ENCODE data around the gene RTN4RL2. TPM values are rescaled to one million over a fixed set of nuclear protein-coding genes. Genes with fewer than 3 reads are reported as not detected.

RTN4RL2 gene
- polyA plus RNA-seq, 1 donor from 2014 or later, result 0.66 TPM

GRCh38 chr11:57501953-57502352 lies 41.6 kb downstream of the RTN4RL2 start:
- Histone ChIP-seq H3K4me3 (ENCODE audit: low read length) (no peak overlapping the region), H3F3A (ENCODE audit: insufficient read depth, low read length, poor library complexity, severe bottlenecking) (no peaks in the 10 kb centered on the region), H3K79me2 (replicated peaks; ENCODE audit: insufficient read depth, low read length) (no peaks in the 10 kb centered on the region), H3K27me3 (ENCODE audit: insufficient read depth, low read depth, low read length) (no peaks in the 10 kb centered on the region), H2AFZ (ENCODE audit: low read depth, low read length) (no peak overlapping the region), H3K9me2 (ENCODE audit: insufficient read depth, low read length) (no peaks in the 10 kb centered on the region), H3K4me2 (ENCODE audit: low read length) (no peak overlapping the region), H3K27ac (ENCODE audit: low read length) (no peak overlapping the region), H3K36me3 (ENCODE audit: insufficient read depth, low read length) (no peaks in the 10 kb centered on the region), H3K9ac (ENCODE audit: low read length) (no peak overlapping the region), H4K20me1 (ENCODE audit: insufficient read depth) (no peaks in the 10 kb centered on the region), H3K9me3 (ENCODE audit: low read length) (no peaks in the 10 kb centered on the region)
- TF ChIP-seq EZH2 (IDR thresholded peaks at IDR 0.05; ENCODE audit: borderline replicate concordance, insufficient read depth, low read length, poor library complexity, severe bottlenecking) (no peak), RAD21 (conservative IDR thresholded peaks at IDR 0.05) (no peak), SMC3 (conservative IDR thresholded peaks at IDR 0.05; ENCODE audit: poor library complexity) (no peak), REST (IDR thresholded peaks at IDR 0.05; ENCODE audit: borderline replicate concordance) (no peak), POLR2AphosphoS5 (IDR thresholded peaks at IDR 0.05) (no peak), EP300 (conservative IDR thresholded peaks at IDR 0.05; ENCODE audit: poor library complexity, severe bottlenecking) (no peak), TAF1 (IDR thresholded peaks at IDR 0.05; ENCODE audit: low read depth) (no peak), MXI1 (conservative IDR thresholded peaks at IDR 0.05; ENCODE audit: poor library complexity, severe bottlenecking) (no peak)
- TF ChIP-seq, protein P1, sequence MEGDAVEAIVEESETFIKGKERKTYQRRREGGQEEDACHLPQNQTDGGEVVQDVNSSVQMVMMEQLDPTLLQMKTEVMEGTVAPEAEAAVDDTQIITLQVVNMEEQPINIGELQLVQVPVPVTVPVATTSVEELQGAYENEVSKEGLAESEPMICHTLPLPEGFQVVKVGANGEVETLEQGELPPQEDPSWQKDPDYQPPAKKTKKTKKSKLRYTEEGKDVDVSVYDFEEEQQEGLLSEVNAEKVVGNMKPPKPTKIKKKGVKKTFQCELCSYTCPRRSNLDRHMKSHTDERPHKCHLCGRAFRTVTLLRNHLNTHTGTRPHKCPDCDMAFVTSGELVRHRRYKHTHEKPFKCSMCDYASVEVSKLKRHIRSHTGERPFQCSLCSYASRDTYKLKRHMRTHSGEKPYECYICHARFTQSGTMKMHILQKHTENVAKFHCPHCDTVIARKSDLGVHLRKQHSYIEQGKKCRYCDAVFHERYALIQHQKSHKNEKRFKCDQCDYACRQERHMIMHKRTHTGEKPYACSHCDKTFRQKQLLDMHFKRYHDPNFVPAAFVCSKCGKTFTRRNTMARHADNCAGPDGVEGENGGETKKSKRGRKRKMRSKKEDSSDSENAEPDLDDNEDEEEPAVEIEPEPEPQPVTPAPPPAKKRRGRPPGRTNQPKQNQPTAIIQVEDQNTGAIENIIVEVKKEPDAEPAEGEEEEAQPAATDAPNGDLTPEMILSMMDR (IDR thresholded peaks at IDR 0.05; ENCODE audit: poor library complexity, severe bottlenecking), result no peak

DNA sequence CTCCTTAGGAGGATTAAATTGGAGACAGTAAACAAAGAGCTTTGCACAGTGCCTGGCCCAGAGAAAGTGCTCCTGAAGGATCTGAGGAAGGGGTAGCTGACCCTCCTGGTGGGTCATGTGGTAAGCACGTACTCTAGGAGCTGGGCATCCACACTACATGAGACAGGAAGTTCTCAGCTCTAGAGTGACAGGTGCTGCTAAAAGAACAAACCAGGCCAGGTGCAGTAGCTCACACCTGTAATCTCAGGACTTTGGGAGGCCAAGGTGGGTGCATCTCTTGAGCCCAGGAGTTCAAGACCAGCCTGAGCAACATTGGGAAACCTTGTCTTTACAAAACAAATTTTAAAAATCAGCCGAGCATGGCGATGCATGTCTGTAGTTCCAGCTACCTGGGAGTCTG lies 42.0 kb downstream of the RTN4RL2 start:
- Histone ChIP-seq H3K36me3 (ENCODE audit: insufficient read depth, low read length) (no peaks in the 10 kb centered on the region), H3K27ac (ENCODE audit: low read length) (no peak overlapping the region), H3K9ac (ENCODE audit: low read length) (no peak overlapping the region), H3K9me3 (ENCODE audit: low read length) (no peaks in the 10 kb centered on the region), H3K4me2 (ENCODE audit: low read length) (no peak overlapping the region), H2AFZ (ENCODE audit: low read depth, low read length) (no peak overlapping the region), H3K4me3 (ENCODE audit: low read length) (no peak overlapping the region), H4K20me1 (ENCODE audit: insufficient read depth) (no peaks in the 10 kb centered on the region), H3F3A (ENCODE audit: insufficient read depth, low read length, poor library complexity, severe bottlenecking) (no peaks in the 10 kb centered on the region), H3K9me2 (ENCODE audit: insufficient read depth, low read length) (no peaks in the 10 kb centered on the region), H3K79me2 (replicated peaks; ENCODE audit: insufficient read depth, low read length) (no peaks in the 10 kb centered on the region), H3K27me3 (ENCODE audit: insufficient read depth, low read depth, low read length) (no peaks in the 10 kb centered on the region)
- TF ChIP-seq POLR2AphosphoS5 (IDR thresholded peaks at IDR 0.05), result no peak
- no peak for TF ChIP-seq MXI1 (conservative IDR thresholded peaks at IDR 0.05; ENCODE audit: poor library complexity, severe bottlenecking)
- no peak for TF ChIP-seq RAD21 (conservative IDR thresholded peaks at IDR 0.05)
- no peak for TF ChIP-seq EP300 (conservative IDR thresholded peaks at IDR 0.05; ENCODE audit: poor library complexity, severe bottlenecking)
- no peak for TF ChIP-seq REST (IDR thresholded peaks at IDR 0.05; ENCODE audit: borderline replicate concordance)
- TF ChIP-seq, protein P1 (IDR thresholded peaks at IDR 0.05; ENCODE audit: poor library complexity, severe bottlenecking), result no peak
- TF ChIP-seq TAF1 (IDR thresholded peaks at IDR 0.05; ENCODE audit: low read depth), result no peak
- TF ChIP-seq SMC3 (conservative IDR thresholded peaks at IDR 0.05; ENCODE audit: poor library complexity), result no peak
- no peak for TF ChIP-seq EZH2 (IDR thresholded peaks at IDR 0.05; ENCODE audit: borderline replicate concordance, insufficient read depth, low read length, poor library complexity, severe bottlenecking)
